GM12801 (cell line): ENCODE measurements around the gene DSCAML1.

Source experiments
- TF ChIP-seq, protein P1 (sequence below): IDR thresholded peaks from one replicate; pipeline ENCODE4 v1.5.1; 2011; ENCODE audit warnings: control low read depth; ENCODE audit not compliant: insufficient read length; ENCODE audit errors: extremely low read depth

Gene DSCAML1

DNA sequence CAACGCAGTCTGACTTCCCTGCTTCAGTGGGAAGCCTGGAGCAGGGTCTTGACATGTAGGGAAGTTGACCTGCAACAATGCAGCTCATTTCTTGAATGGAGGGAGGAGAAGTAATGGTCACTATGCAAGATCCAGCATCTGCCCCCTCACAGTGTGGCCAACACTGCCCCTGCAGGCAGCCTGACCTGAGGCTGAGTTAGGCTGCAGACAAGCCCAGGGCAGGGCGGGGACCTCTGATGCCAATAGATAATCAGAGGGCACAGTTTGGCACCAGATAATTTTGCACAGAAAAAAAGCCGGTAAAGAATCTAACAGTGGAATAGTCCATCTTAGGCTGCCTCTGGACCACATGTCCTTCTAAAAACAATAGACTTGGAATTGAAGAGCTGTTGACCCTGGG is 182.3 kb downstream of the DSCAML1 start:
- TF ChIP-seq, protein P1, sequence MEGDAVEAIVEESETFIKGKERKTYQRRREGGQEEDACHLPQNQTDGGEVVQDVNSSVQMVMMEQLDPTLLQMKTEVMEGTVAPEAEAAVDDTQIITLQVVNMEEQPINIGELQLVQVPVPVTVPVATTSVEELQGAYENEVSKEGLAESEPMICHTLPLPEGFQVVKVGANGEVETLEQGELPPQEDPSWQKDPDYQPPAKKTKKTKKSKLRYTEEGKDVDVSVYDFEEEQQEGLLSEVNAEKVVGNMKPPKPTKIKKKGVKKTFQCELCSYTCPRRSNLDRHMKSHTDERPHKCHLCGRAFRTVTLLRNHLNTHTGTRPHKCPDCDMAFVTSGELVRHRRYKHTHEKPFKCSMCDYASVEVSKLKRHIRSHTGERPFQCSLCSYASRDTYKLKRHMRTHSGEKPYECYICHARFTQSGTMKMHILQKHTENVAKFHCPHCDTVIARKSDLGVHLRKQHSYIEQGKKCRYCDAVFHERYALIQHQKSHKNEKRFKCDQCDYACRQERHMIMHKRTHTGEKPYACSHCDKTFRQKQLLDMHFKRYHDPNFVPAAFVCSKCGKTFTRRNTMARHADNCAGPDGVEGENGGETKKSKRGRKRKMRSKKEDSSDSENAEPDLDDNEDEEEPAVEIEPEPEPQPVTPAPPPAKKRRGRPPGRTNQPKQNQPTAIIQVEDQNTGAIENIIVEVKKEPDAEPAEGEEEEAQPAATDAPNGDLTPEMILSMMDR: no peak

DNA sequence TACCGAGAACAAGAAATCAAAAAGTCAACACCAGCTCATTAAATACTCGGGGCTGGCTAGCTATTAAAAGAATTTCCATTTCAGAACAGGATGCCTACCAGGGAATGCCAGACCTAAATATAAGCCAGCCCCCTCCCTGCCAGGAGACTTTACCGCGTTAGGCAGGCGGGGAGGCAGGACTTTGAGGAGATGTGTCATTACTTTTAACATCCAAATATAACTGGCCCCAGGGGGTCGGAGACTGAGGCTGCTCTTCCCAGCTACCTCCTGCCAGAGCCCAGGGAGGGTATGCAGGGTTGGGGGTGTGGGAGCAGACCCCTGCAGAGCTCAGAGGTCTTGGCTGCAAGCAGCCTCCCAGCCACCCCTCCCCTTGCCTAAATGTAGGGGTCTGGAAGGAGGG is 183.5 kb downstream of the DSCAML1 start:
- TF ChIP-seq, protein P1: no peak

DNA sequence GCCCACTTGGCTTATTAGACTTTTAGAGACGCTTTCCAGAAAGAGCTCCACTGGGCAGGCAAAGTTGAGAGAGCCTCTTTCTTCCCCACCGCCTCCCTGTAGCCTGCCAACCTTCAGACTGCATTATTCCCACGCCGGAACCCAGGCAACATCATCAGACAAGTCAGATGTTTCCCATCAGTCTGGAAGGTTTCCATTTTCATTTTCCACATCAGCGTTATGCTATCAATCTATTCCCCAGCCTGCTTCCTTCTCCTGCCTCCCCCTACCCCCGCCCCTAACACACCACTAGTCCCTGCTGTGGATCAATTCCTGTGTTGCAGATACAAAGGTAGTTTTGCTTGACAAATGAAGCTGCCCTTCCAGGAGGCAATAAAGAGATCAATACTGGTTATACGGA is 184.8 kb downstream of the DSCAML1 start:
- TF ChIP-seq, protein P1: no peak

DNA sequence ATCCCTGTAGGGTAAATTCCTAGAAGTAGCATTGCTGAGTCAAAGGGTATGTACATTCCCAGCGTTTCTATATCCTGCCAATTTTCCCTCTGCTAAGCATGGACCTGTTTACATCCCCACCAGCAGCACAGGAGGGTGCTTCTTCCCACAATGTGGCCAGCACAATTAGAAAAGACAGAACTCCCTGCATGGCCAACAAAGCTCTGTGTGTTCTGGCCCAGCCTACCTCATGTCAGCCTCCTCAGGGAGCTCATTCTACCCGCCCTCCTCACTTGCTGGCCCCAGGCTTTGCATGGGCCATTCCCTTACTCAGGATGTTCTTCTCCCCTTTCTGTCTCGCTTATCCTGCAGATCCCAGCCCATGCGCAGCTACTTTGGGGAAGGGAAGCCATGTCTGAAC is 186.1 kb downstream of the DSCAML1 start:
- TF ChIP-seq, protein P1: no peak

DNA sequence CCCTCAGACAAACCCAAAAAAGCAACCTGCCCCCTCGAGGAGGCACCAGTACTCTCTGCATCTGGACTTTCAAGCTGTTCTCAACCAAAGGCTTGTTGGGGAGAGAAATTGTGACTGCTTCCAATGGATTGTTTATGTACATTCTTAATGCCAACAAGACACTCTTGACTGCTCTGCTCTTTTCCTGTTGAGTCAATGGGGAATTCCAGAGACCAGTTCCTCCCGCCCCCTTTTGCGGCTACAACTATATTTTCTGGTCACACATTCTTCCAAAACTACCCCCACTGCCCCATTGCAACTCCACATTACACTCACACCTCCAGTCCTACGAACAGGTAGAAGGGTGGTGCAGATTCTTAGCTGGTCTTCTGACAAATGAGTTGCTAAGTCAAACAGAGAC is 187.0 kb downstream of the DSCAML1 start:
- TF ChIP-seq, protein P1: no peak

DNA sequence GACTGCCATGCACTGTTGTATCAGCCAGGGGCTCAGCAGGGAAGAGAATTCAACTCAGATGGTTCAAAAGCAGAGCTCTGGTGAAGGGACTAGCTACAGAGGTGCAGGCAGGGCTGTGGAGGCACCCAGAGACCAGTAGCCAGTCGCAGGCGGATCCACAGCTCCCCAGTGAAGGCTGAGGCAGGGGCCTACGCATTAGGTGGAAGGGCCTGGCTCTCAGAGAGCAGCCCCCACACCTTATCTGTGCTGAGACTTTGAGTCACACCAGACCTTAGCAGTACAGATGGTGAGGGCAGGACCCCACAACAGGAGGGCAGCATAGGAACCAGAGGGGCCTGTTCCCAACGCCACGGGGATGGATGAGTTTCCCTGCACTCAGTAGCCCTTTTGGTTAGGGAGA is 189.6 kb downstream of the DSCAML1 start:
- TF ChIP-seq, protein P1: no peak

DNA sequence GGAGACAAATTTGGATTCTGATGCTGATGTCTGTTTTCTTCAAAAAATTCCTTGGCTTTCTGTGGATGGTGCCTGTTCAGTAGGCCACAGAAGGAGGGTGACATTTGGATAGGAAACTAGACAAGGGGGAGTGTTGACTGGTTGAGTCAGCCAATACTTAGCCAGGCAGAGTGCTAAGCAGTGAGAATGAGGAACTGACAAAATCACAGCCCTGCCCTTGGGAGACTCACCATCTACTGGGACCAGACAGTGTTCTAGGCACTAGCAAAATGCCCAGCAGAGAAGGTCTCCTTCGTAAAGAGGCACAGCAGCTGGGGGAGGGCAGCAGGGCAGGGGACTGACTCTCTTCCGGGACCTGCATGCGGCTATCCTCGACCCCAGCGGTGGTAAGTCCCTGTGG is 190.2 kb downstream of the DSCAML1 start:
- TF ChIP-seq, protein P1: no peak

DNA sequence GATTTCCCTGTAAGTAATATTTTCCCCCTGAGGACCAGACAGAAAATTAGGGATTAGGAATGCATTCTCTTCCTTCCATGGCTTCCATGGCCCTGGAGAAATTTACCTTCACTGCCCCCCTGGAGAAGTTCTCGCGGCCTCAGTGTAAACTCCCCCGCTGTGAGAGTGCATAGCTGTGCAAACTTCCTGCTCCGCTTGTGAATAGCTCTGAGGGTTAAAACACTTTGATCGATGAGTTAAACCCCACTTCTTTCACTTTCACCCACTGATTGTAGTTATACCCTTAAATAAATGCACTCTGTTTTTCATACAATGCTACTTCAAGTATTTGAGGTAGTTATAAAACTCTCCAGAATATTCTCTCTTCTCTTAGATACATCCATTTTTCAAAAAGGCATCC is 190.8 kb downstream of the DSCAML1 start:
- TF ChIP-seq, protein P1: no peak
